HG03095 (cell line): ENCODE results near the gene KCTD2.

Experiments used
- ATAC-seq: cut with Tn5 transposase; IDR thresholded peaks from one replicate; pipeline ENCODE4 v1.9.1; 2021; ENCODE audit warnings: moderate library complexity; ENCODE audit not compliant: unreplicated experiment

KCTD2 gene

GRCh38 chr17:75094871-75095399 lies 47.9 kb downstream of the KCTD2 start:
- ATAC-seq: no peak

DNA sequence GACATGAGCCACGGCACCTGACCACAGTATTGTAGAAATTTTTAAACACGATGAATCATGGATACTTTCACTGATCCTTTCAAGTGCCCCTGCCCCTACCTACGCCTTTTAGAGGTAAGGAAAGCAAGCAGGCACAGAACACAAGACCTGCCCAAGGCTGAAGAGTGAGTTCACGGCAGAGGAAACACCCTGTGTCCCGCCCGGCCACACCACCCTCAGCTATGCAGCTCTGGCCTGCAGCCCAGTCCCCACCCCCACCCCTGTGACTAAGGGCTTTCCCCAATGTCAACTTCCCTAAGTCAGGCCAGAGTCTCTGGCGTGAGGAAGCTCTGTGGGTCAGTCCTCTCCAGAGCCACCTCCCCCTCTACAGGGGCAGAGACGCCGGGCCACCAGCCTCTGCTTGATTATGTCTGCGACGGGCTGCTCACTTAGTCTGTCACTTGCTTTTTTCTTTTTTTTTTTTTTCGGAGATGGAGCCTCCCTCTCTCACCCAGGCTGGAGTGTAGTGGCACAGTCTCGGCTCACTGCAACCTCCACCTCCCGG lies 49.1 kb downstream of the KCTD2 start:
- ATAC-seq: no peak

- ATAC-seq: no peak
Measured at GRCh38 chr17:75097865-75098264, 50.8 kb downstream of the KCTD2 start.

DNA sequence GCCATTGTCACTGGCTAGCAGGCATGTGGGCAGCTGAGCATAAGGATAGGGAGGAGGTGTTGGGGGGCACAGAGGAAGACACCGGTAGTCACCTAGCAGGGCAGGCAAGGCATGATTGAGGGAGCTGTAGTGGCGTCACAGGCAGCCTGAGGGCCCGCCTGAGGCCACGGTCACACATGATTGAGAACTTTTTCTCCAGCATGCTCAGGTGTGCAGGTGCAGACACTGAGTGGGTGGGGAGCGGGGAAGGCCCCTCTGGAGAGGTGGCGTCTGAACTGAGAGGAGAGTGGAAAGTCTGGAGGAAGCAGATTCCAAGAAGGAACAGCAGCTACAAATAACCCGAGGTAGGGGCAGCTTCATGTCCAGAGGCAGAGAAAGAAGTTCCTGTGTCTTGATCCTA lies 51.8 kb downstream of the KCTD2 start:
- ATAC-seq: no peak

DNA sequence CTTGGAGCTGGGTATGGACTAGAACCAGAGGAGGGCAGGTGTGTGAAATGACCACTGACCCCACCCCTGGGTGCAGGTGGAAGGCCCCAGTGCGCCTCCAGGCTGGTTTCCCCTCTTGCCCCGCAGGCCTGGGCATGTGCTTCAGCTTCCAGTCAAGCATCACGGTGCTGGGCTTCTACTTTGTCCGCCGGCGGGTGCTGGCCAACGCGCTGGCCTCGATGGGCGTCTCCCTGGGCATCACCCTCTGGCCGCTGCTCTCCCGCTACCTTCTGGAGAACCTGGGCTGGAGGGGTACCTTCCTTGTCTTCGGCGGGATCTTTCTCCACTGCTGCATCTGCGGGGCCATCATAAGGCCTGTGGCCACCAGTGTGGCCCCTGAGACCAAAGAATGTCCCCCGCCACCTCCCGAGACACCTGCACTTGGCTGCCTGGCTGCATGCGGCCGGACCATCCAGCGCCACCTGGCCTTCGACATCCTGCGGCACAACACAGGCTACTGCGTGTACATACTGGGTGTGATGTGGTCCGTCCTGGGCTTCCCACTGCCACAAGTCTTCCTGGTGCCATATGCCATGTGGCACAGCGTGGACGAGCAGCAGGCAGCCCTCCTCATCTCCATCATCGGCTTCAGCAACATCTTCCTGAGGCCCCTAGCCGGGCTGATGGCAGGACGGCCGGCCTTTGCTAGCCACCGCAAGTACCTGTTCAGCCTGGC lies 53.0 kb downstream of the KCTD2 start:
- ATAC-seq: no peak

DNA sequence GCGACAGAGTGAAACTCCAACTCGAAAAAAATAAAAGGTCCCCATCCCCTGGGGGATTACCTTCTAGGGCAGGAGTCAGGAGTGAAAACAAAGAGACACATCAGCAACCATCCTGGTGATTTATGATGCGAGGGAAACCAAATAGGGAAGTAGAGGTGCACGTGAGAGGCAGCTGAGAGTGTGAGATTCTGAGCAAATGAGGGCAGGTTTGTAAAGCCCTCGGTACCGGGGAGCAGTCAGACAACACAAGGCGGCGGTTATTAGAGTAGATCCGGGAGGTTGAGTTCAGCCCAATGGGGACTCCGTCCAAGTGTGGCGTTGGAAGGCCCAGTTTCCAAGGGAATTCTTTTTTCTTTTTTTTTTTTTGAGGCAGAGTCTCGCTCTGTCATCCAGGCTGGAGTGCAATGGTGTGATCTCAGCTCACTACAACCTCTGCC lies 55.4 kb downstream of the KCTD2 start:
- no peak for ATAC-seq

DNA sequence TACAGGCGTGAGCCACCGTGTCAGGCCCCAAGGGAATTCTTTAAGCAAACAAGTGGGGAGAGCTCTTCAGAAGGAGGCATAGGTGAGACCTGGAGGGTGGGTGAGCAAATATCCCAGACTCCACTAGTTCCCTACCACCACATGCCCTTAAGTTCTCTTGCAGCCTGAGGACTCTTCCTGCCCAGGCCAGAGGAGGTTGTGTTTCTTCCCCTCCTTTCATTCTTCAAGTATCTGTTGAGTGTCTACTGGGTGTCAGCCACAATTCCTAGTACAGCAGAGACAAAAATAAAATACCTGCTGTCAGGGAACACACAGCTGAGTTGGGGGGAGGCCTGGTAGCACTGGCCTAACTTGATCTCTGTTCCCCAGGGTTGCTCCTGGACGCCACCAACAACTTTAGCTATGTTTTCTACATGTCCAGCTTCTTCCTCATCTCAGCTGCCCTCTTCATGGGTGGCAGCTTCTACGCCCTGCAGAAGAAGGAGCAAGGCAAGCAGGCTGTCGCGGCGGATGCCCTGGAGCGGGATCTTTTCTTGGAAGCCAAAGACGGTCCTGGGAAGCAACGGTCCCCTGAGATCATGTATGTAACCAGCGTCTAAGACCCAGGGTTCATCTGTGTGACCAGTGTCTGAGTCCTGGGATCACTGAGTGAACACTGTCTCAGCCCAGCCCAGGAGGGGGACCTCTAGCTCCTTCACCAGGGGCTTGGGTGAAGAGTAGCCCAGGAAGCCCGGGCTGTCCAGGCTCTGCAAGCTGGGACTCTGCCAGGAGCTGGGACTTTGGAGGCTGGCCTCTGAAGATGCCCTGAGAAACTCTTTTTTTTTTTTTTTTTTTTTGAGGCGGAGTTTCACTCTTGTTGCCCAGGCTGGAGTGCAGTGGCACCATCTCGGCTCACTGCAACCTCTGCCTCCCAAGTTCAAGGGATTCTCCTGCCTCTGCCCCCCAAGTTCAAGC lies 56.9 kb downstream of the KCTD2 start:
- no peak for ATAC-seq

- ATAC-seq: no peak
Measured at GRCh38 chr17:75105126-75106080, 58.4 kb downstream of the KCTD2 start.

- no peak for ATAC-seq
Measured at GRCh38 chr17:75108193-75108592, 61.2 kb downstream of the KCTD2 start.

- ATAC-seq: no peak
Measured at GRCh38 chr17:75109046-75109406, 62.0 kb downstream of the KCTD2 start.

GRCh38 chr17:75109407-75110233 lies 62.6 kb downstream of the KCTD2 start, which contains the start of gene ARMC7:
Gene ARMC7 (plus strand): TSS chr17:75109969. CDS start chr17:75110289, 320 bp downstream.
- ATAC-seq: peak; percentile 54

DNA sequence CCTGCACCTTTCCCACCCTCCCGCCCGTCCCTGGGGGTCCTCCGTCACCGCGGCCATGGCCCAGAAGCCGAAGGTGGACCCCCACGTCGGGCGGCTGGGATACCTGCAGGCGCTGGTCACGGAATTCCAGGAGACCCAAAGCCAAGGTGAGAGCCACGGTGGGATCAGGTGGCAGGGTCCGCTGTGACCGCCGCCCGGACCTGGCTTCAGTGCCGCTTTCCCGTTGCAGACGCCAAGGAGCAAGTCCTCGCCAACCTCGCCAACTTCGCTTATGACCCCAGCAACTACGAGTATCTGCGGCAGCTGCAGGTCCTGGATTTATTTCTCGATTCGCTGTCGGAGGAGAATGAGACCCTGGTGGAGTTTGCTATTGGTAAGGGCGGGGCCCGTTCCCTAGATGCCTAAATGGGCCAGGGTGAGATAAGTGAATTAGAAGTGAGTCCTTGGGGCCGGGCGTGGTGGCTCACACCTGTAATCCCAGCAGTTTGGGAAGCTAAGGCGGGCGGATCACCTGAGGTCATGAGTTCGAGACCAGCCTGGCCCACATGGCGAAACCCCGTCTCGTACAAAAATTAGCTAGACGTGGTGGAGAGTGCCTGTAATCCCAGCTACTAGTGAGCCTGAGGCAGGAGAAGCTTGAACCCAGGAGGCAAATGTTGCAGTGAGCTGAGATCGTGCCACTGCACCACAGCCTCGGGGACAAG lies 63.4 kb downstream of the KCTD2 start:
- no peak for ATAC-seq

- no peak for ATAC-seq
Measured at GRCh38 chr17:75111777-75112335, 64.8 kb downstream of the KCTD2 start.

DNA sequence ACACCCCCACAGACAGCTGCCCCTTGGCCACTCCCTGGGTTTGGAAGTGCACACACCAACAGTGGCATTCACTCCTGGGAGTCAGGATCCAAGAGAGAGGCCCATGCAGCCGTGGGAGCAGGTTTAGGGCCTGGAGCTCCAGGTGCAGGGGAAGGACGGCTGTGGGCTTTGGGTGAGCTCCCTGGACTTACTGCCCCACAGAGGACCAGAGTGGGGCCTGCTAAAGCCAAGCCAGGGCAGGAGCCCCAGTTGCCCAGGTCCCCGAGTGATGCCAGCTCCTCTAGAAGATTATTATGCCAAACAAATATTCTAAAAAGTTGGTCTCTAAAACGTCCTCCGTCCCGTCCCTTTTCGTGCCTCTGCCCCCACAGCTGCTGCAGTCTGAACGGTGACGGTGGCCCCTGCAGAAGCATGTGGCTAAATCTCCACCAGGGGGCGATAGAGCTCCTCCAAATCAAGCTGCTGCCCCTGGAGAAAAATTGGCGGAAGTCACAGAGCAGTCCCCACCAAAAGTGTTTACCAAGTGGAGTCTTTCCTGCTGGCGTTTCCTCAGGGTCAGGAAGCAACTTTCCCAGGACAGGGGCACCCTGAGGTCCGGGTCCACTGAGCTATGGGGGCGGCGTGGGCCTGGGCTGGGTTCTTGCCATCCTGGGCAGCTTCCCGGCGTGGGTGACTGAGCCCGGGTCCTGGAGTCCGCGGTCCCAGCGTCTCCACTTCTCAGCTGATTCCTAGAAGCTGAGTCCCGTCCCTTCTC lies 67.0 kb downstream of the KCTD2 start:
- ATAC-seq: no peak

- no peak for ATAC-seq
Measured at GRCh38 chr17:75114552-75115314, 67.7 kb downstream of the KCTD2 start.
